Ishikawa (cell line): ENCODE data around the gene VSTM2B.

Experiments
- CEBPB ChIP-seq: IDR thresholded peaks from 2 replicates; pipeline ENCODE4 v1.6.1; 2012
- EGR1 ChIP-seq: IDR thresholded peaks from 2 replicates; pipeline ENCODE4 v1.6.1; 2012
- EP300 ChIP-seq: IDR thresholded peaks from 2 replicates; pipeline ENCODE4 v1.6.1; 2012; ENCODE audit warnings: borderline replicate concordance
- FOXM1 ChIP-seq: IDR thresholded peaks from 2 replicates; pipeline ENCODE4 v1.6.1; 2012; ENCODE audit warnings: low read depth, borderline replicate concordance
- RAD21 ChIP-seq: IDR thresholded peaks from 2 replicates; pipeline ENCODE4 v1.6.1; 2012; ENCODE audit warnings: low read depth
- TF ChIP-seq, protein P1 (sequence below): IDR thresholded peaks from 2 replicates; pipeline ENCODE4 v1.6.1; 2012; ENCODE audit warnings: low read depth, mild to moderate bottlenecking

DNA sequence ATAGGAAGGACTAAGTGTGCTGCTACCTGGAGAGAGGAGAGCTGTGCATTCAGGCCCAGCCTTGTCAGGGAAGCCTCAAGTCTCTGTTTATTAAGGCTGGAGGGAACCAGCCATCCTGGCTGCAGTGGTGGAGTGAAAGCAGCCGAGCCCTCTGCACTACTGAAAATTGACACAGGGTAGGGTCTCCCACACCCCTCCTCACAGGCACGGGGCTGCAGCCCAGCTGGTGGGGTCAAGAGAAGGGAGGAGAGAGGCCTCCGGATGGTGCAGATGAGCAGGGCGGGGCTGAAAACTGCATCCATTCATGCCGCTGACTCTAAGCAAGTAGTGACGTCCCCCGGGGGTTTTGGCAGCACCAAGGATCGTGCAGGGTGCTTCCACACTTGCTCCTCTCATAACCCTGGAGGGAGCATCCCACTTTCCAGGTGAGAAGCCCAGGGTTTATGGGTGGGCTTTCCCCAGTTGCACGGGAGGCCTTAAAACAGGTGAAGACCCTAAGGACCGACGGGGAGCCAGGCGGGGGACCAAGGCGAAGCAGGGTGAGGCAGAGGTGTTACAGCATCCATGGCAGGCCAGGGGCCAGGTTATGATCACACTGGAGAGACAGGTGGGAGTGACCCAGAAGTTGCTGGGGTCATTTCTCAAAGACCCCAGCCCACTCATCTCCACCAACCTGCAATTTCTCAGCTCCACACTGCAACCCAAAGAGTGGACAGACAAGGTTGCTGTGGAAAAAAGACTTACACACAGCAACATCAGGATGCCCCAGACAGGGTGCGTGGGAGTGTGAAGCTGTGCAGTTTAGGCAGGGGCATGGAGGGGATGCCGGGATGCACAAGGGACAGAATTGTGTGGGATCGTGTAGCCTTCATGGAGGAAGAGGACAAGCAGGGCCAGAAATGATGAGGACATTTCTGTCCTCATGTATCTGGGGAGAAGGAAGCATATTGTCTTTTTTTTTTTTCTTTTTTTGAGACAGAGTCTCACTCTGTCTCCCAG lies 36.8 kb downstream of the VSTM2B start:
- TF ChIP-seq, protein P1, sequence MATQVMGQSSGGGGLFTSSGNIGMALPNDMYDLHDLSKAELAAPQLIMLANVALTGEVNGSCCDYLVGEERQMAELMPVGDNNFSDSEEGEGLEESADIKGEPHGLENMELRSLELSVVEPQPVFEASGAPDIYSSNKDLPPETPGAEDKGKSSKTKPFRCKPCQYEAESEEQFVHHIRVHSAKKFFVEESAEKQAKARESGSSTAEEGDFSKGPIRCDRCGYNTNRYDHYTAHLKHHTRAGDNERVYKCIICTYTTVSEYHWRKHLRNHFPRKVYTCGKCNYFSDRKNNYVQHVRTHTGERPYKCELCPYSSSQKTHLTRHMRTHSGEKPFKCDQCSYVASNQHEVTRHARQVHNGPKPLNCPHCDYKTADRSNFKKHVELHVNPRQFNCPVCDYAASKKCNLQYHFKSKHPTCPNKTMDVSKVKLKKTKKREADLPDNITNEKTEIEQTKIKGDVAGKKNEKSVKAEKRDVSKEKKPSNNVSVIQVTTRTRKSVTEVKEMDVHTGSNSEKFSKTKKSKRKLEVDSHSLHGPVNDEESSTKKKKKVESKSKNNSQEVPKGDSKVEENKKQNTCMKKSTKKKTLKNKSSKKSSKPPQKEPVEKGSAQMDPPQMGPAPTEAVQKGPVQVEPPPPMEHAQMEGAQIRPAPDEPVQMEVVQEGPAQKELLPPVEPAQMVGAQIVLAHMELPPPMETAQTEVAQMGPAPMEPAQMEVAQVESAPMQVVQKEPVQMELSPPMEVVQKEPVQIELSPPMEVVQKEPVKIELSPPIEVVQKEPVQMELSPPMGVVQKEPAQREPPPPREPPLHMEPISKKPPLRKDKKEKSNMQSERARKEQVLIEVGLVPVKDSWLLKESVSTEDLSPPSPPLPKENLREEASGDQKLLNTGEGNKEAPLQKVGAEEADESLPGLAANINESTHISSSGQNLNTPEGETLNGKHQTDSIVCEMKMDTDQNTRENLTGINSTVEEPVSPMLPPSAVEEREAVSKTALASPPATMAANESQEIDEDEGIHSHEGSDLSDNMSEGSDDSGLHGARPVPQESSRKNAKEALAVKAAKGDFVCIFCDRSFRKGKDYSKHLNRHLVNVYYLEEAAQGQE, result no peak
- no peak for TF ChIP-seq EGR1
- TF ChIP-seq EP300, result no peak
- TF ChIP-seq FOXM1, result no peak
- TF ChIP-seq CEBPB, result no peak
- TF ChIP-seq RAD21, result no peak
